Measurements from ENCODE around the gene LARGE1. TPM values are rescaled to one million over a fixed set of nuclear protein-coding genes. Genes with fewer than 3 reads are reported as not detected.

Gene LARGE1
- total and polyA plus RNA-seq, 2 of the 8 experiments (the other 6 are each of a cell fraction or from before 2014, with no cell fraction given), result 43.7 to 83.0 TPM

DNA sequence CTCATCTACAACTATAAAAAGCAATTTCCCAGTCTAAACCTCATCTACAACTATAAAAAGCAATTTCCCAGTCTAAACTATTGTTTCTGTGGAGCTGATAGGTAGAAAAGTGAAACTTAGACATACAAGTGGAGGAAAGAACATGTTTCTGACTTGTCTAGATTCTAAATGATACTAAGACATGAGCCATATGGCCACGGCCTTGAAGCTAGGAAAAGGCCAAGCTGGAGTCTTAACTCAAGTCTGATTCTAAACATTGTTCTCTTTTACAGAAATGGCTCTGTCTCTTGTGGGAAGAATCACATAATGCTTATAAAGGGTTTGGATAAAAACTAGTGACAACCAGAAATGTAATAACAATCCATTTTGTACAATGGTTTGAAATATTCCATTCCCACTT is 43.8 kb upstream of the LARGE1 start:
- Histone ChIP-seq H3K56ac (replicated peaks; ENCODE audit: insufficient read length, low read depth, low read length) (no peak overlapping the region), H2BK12ac (ENCODE audit: low read depth, low read length) (no peak overlapping the region), H2BK5ac (ENCODE audit: low read depth, low read length) (no peak overlapping the region), H3K4ac (replicated peaks; ENCODE audit: insufficient read length, low read depth, low read length) (no peak overlapping the region), H3K23me2 (ENCODE audit: low read depth, low read length) (no peaks in the 10 kb centered on the region), H4K8ac (ENCODE audit: extremely low read depth, insufficient read depth, low read length) (no peak overlapping the region), H3K9me3 (ENCODE audit: insufficient read depth in 2 of 2, low read depth in 1 of 2, low read length in 1 of 2) (no peaks in the 10 kb centered on the region), H3K4me3 (ENCODE audit: extremely low read depth in 1 of 4, insufficient read depth in 2 of 4, low read depth in 3 of 4, low read length in 4 of 4) (no peak overlapping the region), H3K79me1 (ENCODE audit: low read depth, low read length) (no peaks in the 10 kb centered on the region), H2BK20ac (ENCODE audit: low read length) (no peak overlapping the region), H3K4me2 (ENCODE audit: insufficient read depth in 1 of 2, low read depth in 2 of 2, low read length in 2 of 2) (no peak overlapping the region), H2BK120ac (replicated peaks; ENCODE audit: low read depth, low read length) (no peak overlapping the region), H3K18ac (ENCODE audit: extremely low read depth, low read length) (no peak overlapping the region), H3K14ac (ENCODE audit: insufficient read length) (no peak overlapping the region), H3K9ac (replicated peaks in 1 of 4; ENCODE audit: extremely low read depth in 1 of 4, low read depth in 3 of 4, low read length in 3 of 4) (no peak overlapping the region), H4K91ac (replicated peaks; ENCODE audit: insufficient read length, low read length) (no peak overlapping the region), H3K79me2 (ENCODE audit: control insufficient read depth in 1 of 2, insufficient read depth in 2 of 2, low read length in 2 of 2) (no peaks in the 10 kb centered on the region), H4K20me1 (replicated peaks in 1 of 2; ENCODE audit: control insufficient read depth in 1 of 2, insufficient read depth in 2 of 2, low read length in 2 of 2) (no peaks in the 10 kb centered on the region), H3K23ac (ENCODE audit: insufficient read length) (no peak overlapping the region), H2AK5ac (ENCODE audit: low read depth, low read length) (no peak overlapping the region), H2AFZ (ENCODE audit: low read length) (no peak overlapping the region), H4K5ac (ENCODE audit: insufficient read length, low read depth, low read length) (no peak overlapping the region), H2BK15ac (ENCODE audit: low read length) (no peak overlapping the region), H3K27me3 (replicated peaks in 1 of 4; ENCODE audit: control insufficient read depth in 3 of 4, extremely low read depth in 1 of 4, insufficient read depth in 3 of 4, low read length in 3 of 4) (no peaks in the 10 kb centered on the region; a peak in 2 of 7 replicates), H3K4me1 (replicated peaks in 1 of 4; ENCODE audit: control insufficient read depth in 3 of 4, insufficient read depth in 4 of 4, low read length in 3 of 4) (no peaks in the 10 kb centered on the region), H3K27ac (ENCODE audit: low read depth, low read length) (no peak overlapping the region), H3K36me3 (ENCODE audit: control insufficient read depth in 2 of 4, insufficient read depth in 4 of 4, low read length in 3 of 4) (no peaks in the 10 kb centered on the region)
- DNase-seq (ENCODE audit: low read depth in 1 of 2, low spot score in 2 of 2), result no peak
- TF ChIP-seq CTBP2 (IDR thresholded peaks at IDR 0.05; ENCODE audit: borderline replicate concordance, insufficient read depth, insufficient read length, low read length) (no peak), ASH2L (IDR thresholded peaks at IDR 0.05; ENCODE audit: low read length) (no peak), JUND (IDR thresholded peaks at IDR 0.05; ENCODE audit: low read length) (no peak), CEBPB (IDR thresholded peaks at IDR 0.05; ENCODE audit: low read depth, low read length) (no peak), SIX5 (IDR thresholded peaks at IDR 0.05; ENCODE audit: low read depth, low read length) (no peak), SUZ12 (IDR thresholded peaks at IDR 0.05; ENCODE audit: low read length) (no peak), EP300 (IDR thresholded peaks at IDR 0.05; ENCODE audit: borderline replicate concordance in 1 of 2, low read depth in 2 of 2, low read length in 2 of 2) (no peak), SP2 (IDR thresholded peaks at IDR 0.05; ENCODE audit: low read length) (no peak), TAF7 (optimal IDR thresholded peaks at IDR 0.05; ENCODE audit: borderline replicate concordance, low read depth, low read length) (no peak), BRCA1 (IDR thresholded peaks at IDR 0.05; ENCODE audit: low read depth, low read length) (no peak)
- TF ChIP-seq, protein P1, sequence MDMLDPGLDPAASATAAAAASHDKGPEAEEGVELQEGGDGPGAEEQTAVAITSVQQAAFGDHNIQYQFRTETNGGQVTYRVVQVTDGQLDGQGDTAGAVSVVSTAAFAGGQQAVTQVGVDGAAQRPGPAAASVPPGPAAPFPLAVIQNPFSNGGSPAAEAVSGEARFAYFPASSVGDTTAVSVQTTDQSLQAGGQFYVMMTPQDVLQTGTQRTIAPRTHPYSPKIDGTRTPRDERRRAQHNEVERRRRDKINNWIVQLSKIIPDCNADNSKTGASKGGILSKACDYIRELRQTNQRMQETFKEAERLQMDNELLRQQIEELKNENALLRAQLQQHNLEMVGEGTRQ (IDR thresholded peaks at IDR 0.05; ENCODE audit: low read length), result no peak
- TF ChIP-seq, protein P2, sequence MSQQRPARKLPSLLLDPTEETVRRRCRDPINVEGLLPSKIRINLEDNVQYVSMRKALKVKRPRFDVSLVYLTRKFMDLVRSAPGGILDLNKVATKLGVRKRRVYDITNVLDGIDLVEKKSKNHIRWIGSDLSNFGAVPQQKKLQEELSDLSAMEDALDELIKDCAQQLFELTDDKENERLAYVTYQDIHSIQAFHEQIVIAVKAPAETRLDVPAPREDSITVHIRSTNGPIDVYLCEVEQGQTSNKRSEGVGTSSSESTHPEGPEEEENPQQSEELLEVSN (IDR thresholded peaks at IDR 0.05), result no peak
- POLR2A ChIA-PET (ENCODE audit: partially characterized antibody), result no interaction called here
- FAIRE-seq, result no peak
- WGBS, 2 experiments (ENCODE audit: extremely low coverage in 1 of 2, insufficient coverage in 1 of 2, insufficient read length in 1 of 2, insufficient replicate concordance in 2 of 2, low coverage in 1 of 2, low lambda C conversion rate in 2 of 2, missing lambda C conversion rate in 1 of 2), result 84% methylated on average over 1 of the region's 1 CpG; no CpG with 5 or more reads in 1 of the 2 experiments
- CTCF ChIA-PET (ENCODE audit: partially characterized antibody), result interaction anchor here (1.0 kb wide), 1 partner anchor 142 kb away, joined by 3 read pairs; no protein-coding TSS in a partner anchor
